Activated CD8-positive, alpha-beta T cell treated with anti-CD3 and anti-CD28 coated beads for 36 hours (primary cell): Measurements from ENCODE around the gene NT5C. TPM values are rescaled to one million over a fixed set of nuclear protein-coding genes. Genes with fewer than 3 reads are reported as not detected.

Experiments used
- ATAC-seq: fragments of 200-7000 bp; cut with Tn5 transposase; one replicate; pipeline ENCODE4 v1.10.0; 2021; ENCODE audit warnings: mild to moderate bottlenecking, moderate library complexity
- CTCF ChIA-PET: fragments of 350-600 bp; sonication (Branson Sonifier 250); formaldehyde crosslinking; loops from one replicate; lab custom pipeline; 2021; ENCODE audit warnings: antibody characterized with exemption; lab: Charles Lee
- POLR2A ChIA-PET: fragments of 350-600 bp; sonication (Branson Sonifier 250); formaldehyde crosslinking; loops from one replicate; lab custom pipeline; 2021; ENCODE audit warnings: antibody characterized with exemption; lab: Charles Lee
- DNase-seq: peaks from one replicate; pipeline ENCODE4 v3.0.0-alpha.2; 2020
- H3K27ac Mint-ChIP-seq: one replicate; pipeline ENCODE4 v1.8.0; 2021; ENCODE audit warnings: mild to moderate bottlenecking, mixed read lengths
- H3K27me3 Mint-ChIP-seq: one replicate; pipeline ENCODE4 v1.8.0; 2021; ENCODE audit warnings: mixed read lengths
- H3K36me3 Mint-ChIP-seq: one replicate; pipeline ENCODE4 v1.8.0; 2021; ENCODE audit warnings: low read depth, mixed read lengths
- H3K4me1 Mint-ChIP-seq: one replicate; pipeline ENCODE4 v1.8.0; 2021; ENCODE audit warnings: low read depth, mixed read lengths
- H3K4me3 Mint-ChIP-seq: one replicate; pipeline ENCODE4 v1.8.0; 2021; ENCODE audit warnings: mild to moderate bottlenecking, moderate library complexity, mixed read lengths
- H3K9me3 Mint-ChIP-seq: one replicate; pipeline ENCODE4 v1.8.0; 2021; ENCODE audit warnings: mixed read lengths
- CTCF ChIP-seq: fragments of 200-600 bp; IDR thresholded peaks from one replicate; pipeline ENCODE4 v1.8.0; 2022; ENCODE audit warnings: antibody characterized with exemption, mild to moderate bottlenecking
- intact Hi-C: fragments of 100-400 bp; cut with micrococcal nuclease; formaldehyde crosslinking; loops from one replicate; pipeline ENCODE4 v1.10.0; 2022
- total RNA-seq, 2 experiments: library from RNA; stranded (reverse); gene quantifications; one replicate each; pipeline ENCODE4 v1.2.3, GENCODE V29; 2021

Gene NT5C
- total RNA-seq, 2 experiments from 2014 or later, result 66.1 to 68.1 TPM

GRCh38 chr17:75110234-75110937 lies 21.2 kb downstream of the NT5C start:
- DNase-seq, result peak; percentile 44
- intact Hi-C loops, result loop anchor here (5.0 to 10.0 kb wide), 2 partner anchors 64 to 92 kb away; no protein-coding TSS in a partner anchor
- Mint-ChIP-seq H3K36me3 (peaks cover 11% of the 10 kb centered on the region), H3K27ac (peak overlapping the region; percentile 75), H3K4me1 (peaks cover 37% of the 10 kb centered on the region), H3K27me3 (no peaks in the 10 kb centered on the region), H3K4me3 (peak overlapping the region; percentile 87), H3K9me3 (no peaks in the 10 kb centered on the region)
- no peak for TF ChIP-seq CTCF
- ChIA-PET CTCF (interaction anchor here (0.7 to 8.5 kb wide), 7 partner anchors 21 to 160 kb away, joined by 3 to 221 read pairs (median 3); partner anchors contain the start of genes MIF4GD, NT5C and NUP85), POLR2A (interaction anchor here (0.6 to 1.6 kb wide), 9 partner anchors 14 to 152 kb away, joined by 3 to 6 read pairs (median 4); partner anchors contain the start of gene MRPS7)
- no peak for ATAC-seq

- Mint-ChIP-seq H3K4me1 (peaks cover 32% of the 10 kb centered on the region), H3K27me3 (no peaks in the 10 kb centered on the region), H3K4me3 (peak within 1 kb of the TSS; percentile 87), H3K36me3 (peaks cover 8% of the 10 kb centered on the region), H3K27ac (peak within 1 kb of the TSS; percentile 90), H3K9me3 (no peaks in the 10 kb centered on the region)
- intact Hi-C loops, result loop anchor here (5.0 to 10.0 kb wide), 2 partner anchors 65 to 93 kb away; no protein-coding TSS in a partner anchor
- DNase-seq (peak; percentile 91), ATAC-seq (peak; percentile 84)
- no peak for TF ChIP-seq CTCF
- POLR2A ChIA-PET, result interaction anchor here (0.6 to 1.6 kb wide), 10 partner anchors 15 to 153 kb away, joined by 3 to 8 read pairs (median 4); partner anchors contain the start of genes MRPS7 and SLC16A5
- CTCF ChIA-PET, result interaction anchor here (0.6 to 1.6 kb wide), 5 partner anchors 22 to 149 kb away, joined by 3 to 5 read pairs (median 3); partner anchors contain the start of gene NT5C
These were observed 21.9 kb downstream of the NT5C start, which contains the start of gene ARMC7 for GRCh38 chr17:75109407-75110233. TSS of gene ARMC7 (plus strand) at chr17:75109969. CDS start at chr17:75110289, 320 bp downstream.

- ATAC-seq (peak; percentile 15), DNase-seq (peak; percentile 40)
- ChIA-PET CTCF (interaction anchor here (0.6 to 1.6 kb wide), 3 partner anchors 22 to 93 kb away, joined by 3 to 5 read pairs (median 4); partner anchors contain the start of gene NT5C), POLR2A (interaction anchor here (1.0 to 1.6 kb wide), 7 partner anchors 15 to 153 kb away, joined by 3 to 8 read pairs (median 4); partner anchors contain the start of genes MRPS7 and SLC16A5)
- Mint-ChIP-seq H3K27me3 (no peaks in the 10 kb centered on the region), H3K27ac (peak overlapping the region; percentile 24), H3K9me3 (no peaks in the 10 kb centered on the region), H3K4me3 (peak overlapping the region; percentile 87), H3K36me3 (peaks cover 8% of the 10 kb centered on the region), H3K4me1 (peaks cover 26% of the 10 kb centered on the region)
- no peak for TF ChIP-seq CTCF
- intact Hi-C loops, result no loop called here
These were observed 22.5 kb downstream of the NT5C start for GRCh38 chr17:75109046-75109406.

DNA sequence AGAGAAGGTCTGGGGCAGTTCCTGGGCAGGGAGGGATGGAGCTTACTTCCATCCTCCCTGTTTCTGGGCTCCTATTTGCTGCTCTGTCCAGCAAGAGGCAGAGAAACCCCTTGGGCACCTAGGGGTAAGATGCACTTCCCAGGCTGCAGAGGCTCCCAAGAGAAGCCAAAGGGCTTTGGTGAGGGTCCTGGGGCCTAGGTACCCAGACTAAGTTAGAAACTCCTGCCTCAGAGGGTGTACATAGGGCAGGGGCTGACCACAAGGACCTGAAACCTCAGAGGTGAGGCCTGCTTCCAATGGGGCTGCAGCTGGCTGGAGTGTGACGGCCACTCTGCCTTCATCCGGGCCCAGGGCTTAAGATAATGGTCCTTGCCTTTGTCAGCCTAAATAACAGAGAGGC lies 23.3 kb downstream of the NT5C start:
- peaks cover 21% of the 10 kb centered on the region for H3K4me1 Mint-ChIP-seq
- intact Hi-C loops, result no loop called here
- H3K27me3 Mint-ChIP-seq, result no peaks in the 10 kb centered on the region
- no peak for ATAC-seq
- POLR2A ChIA-PET, result interaction anchor here (0.6 to 1.0 kb wide), 2 partner anchors 42 to 99 kb away, joined by 3 read pairs; no protein-coding TSS in a partner anchor
- CTCF ChIA-PET, result interaction anchor here (1.6 kb wide), 2 partner anchors 94 to 146 kb away, joined by 4 to 6 read pairs; no protein-coding TSS in a partner anchor
- no peak for TF ChIP-seq CTCF
- H3K36me3 Mint-ChIP-seq, result peaks cover 7% of the 10 kb centered on the region
- H3K4me3 Mint-ChIP-seq, result peak overlapping the region; percentile 87
- DNase-seq, result no peak
- H3K9me3 Mint-ChIP-seq, result no peaks in the 10 kb centered on the region
- H3K27ac Mint-ChIP-seq, result no peak overlapping the region
